Peyer's patch (tissue), 4 donors: ENCODE measurements around the gene RBM10. TPM values are rescaled to one million over a fixed set of nuclear protein-coding genes. Genes with fewer than 3 reads are reported as not detected.

Experiments
- DNase-seq, 3 donors: peaks; one replicate each; pipeline ENCODE4 v3.0.0-alpha.2; 2017 to 2019
- H3K27ac ChIP-seq, 4 donors: fragments of 200-600 bp; sonication (generic); one replicate each; pipeline ENCODE4 v1.5.1; 2016 to 2019
- H3K27me3 ChIP-seq, 2 donors: fragments of 200-600 bp; sonication (generic); one replicate each; pipeline ENCODE4 v1.5.1; 2019
- H3K36me3 ChIP-seq, 3 donors: fragments of 200-600 bp; sonication (generic); one replicate each; pipeline ENCODE4 v1.5.1; 2016 to 2019
- H3K4me1 ChIP-seq, 4 donors: fragments of 200-600 bp; sonication (generic); one replicate each; pipeline ENCODE4 v1.5.1; 2016 to 2019
- H3K4me3 ChIP-seq, 4 donors: fragments of 200-600 bp; sonication (generic); 1 replicate in 3 of 4; 2 replicates in 1 of 4; pipeline ENCODE4 v1.5.1; 2016 to 2019; ENCODE audit warnings: mild to moderate bottlenecking in 1 of 4
- H3K9me3 ChIP-seq, 4 donors: fragments of 200-600 bp; sonication (generic); one replicate each; pipeline ENCODE4 v1.5.1; 2016 to 2019; ENCODE audit warnings: mild to moderate bottlenecking in 1 of 4
- POLR2A ChIP-seq, 2 donors: fragments of 450-650 bp; IDR thresholded peaks; one replicate each; pipeline ENCODE4 v1.5.1; 2017; ENCODE audit warnings: antibody characterized with exemption in 2 of 2, mild to moderate bottlenecking in 2 of 2, moderate library complexity in 2 of 2
- total RNA-seq, 4 donors: library from RNA; depleted of rRNA; stranded (reverse); fragments of >200 nt; gene quantifications; one replicate each; pipeline ENCODE4 v1.1.0, GENCODE V29; 2016
- TF ChIP-seq, protein P1 (sequence below), 6 experiments: fragments of 450-650 bp in 4 of 6; fragments of 200-600 bp in 2 of 6; sonication (generic) in 1 of 6; IDR thresholded peaks; one replicate each; pipeline ENCODE4 v1.5.1; 2017 to 2019; ENCODE audit warnings: antibody characterized with exemption in 6 of 6, mild to moderate bottlenecking in 3 of 6, moderate library complexity in 1 of 6

Gene RBM10
- total RNA-seq, 4 donors from 2014 or later = 24.9 to 47.0 (median 35.3) TPM

- Histone ChIP-seq H3K4me3 (no peak overlapping the region), H3K27ac (no peak overlapping the region), H3K4me1 (peaks cover 0 to 6% (median 0%) of the 10 kb centered on the region in 4 donors), H3K9me3 (no peaks in the 10 kb centered on the region), H3K36me3 (peaks cover 0 to 75% (median 0%) of the 10 kb centered on the region in 3 donors), H3K27me3 (no peaks in the 10 kb centered on the region)
- DNase-seq = no peak
- TF ChIP-seq POLR2A (IDR thresholded peaks at IDR 0.05) = no peak
- TF ChIP-seq, protein P1, sequence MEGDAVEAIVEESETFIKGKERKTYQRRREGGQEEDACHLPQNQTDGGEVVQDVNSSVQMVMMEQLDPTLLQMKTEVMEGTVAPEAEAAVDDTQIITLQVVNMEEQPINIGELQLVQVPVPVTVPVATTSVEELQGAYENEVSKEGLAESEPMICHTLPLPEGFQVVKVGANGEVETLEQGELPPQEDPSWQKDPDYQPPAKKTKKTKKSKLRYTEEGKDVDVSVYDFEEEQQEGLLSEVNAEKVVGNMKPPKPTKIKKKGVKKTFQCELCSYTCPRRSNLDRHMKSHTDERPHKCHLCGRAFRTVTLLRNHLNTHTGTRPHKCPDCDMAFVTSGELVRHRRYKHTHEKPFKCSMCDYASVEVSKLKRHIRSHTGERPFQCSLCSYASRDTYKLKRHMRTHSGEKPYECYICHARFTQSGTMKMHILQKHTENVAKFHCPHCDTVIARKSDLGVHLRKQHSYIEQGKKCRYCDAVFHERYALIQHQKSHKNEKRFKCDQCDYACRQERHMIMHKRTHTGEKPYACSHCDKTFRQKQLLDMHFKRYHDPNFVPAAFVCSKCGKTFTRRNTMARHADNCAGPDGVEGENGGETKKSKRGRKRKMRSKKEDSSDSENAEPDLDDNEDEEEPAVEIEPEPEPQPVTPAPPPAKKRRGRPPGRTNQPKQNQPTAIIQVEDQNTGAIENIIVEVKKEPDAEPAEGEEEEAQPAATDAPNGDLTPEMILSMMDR (IDR thresholded peaks at IDR 0.05) = no peak
Observed at GRCh38 chrX:47202877-47203276, 57.9 kb downstream of the RBM10 start.

- Histone ChIP-seq H3K27me3 (no peaks in the 10 kb centered on the region), H3K4me1 (no peaks in the 10 kb centered on the region), H3K9me3 (no peaks in the 10 kb centered on the region), H3K4me3 (no peak overlapping the region), H3K27ac (no peak overlapping the region), H3K36me3 (peaks cover 0 to 85% (median 0%) of the 10 kb centered on the region in 3 donors)
- DNase-seq = no peak
- TF ChIP-seq POLR2A (IDR thresholded peaks at IDR 0.05) = no peak
- TF ChIP-seq, protein P1 (IDR thresholded peaks at IDR 0.05) = no peak
Observed at GRCh38 chrX:47204970-47205369, 59.9 kb downstream of the RBM10 start.

DNA sequence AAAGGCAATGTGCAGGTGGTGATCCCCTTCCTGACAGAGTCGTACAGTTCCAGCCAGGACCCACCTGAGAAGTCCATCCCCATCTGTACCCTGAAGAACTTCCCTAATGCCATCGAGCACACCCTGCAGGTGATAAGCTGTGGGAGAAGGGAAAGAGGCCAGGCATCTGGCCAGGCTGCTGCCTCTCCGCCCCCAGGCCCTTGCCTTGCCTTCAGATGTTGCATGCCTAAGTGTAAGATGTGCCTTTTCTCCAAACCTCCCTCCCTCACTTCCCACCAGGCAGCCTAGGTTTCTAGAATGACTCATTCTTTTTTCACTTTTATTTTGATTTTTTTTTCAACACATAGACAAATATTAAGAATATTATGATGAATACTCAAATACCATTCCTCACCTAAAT lies 61.3 kb downstream of the RBM10 start:
- H3K9me3 ChIP-seq = no peaks in the 10 kb centered on the region
- no peaks in the 10 kb centered on the region for H3K4me1 ChIP-seq
- H3K36me3 ChIP-seq = peaks cover 0 to 87% (median 0%) of the 10 kb centered on the region in 3 donors

DNA sequence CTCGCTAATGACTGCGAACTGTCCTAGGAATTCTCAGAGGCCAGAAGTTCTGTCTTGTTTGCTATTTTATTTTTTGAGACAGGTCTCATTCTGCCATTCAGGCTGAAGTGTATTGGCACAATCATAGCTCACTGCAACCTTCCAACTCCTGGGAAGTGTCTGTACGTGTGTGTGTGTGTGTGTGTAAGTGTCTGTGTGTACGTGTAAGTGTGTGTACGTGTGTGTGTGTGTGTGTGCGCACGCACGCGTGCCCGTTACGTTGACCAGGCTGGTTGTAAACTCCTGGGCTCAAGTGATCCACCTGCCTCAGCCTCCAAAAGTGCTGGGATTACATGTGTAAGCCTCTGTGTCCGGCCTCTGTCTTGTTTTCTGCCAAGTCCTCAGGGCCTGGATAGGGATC lies 63.1 kb downstream of the RBM10 start:
- Histone ChIP-seq H3K9me3 (no peaks in the 10 kb centered on the region), H3K27ac (no peak overlapping the region), H3K4me3 (no peak overlapping the region), H3K27me3 (no peaks in the 10 kb centered on the region), H3K4me1 (no peaks in the 10 kb centered on the region), H3K36me3 (peaks cover 0 to 87% (median 0%) of the 10 kb centered on the region in 3 donors)
- TF ChIP-seq, protein P1 (IDR thresholded peaks at IDR 0.05) = no peak
- no peak for TF ChIP-seq POLR2A (IDR thresholded peaks at IDR 0.05)
- no peak for DNase-seq

More for the DNA sequence above, 61.3 kb downstream of the RBM10 start:
- Histone ChIP-seq H3K4me3 (no peak overlapping the region), H3K27me3 (no peaks in the 10 kb centered on the region), H3K27ac (no peak overlapping the region)
- DNase-seq = no peak
- TF ChIP-seq, protein P1 (IDR thresholded peaks at IDR 0.05) = no peak
- TF ChIP-seq POLR2A (IDR thresholded peaks at IDR 0.05) = no peak

- Histone ChIP-seq H3K4me1 (no peaks in the 10 kb centered on the region), H3K9me3 (no peaks in the 10 kb centered on the region), H3K4me3 (no peak overlapping the region), H3K27me3 (no peaks in the 10 kb centered on the region), H3K36me3 (peaks cover 0 to 95% (median 0%) of the 10 kb centered on the region in 3 donors), H3K27ac (no peak overlapping the region)
- DNase-seq = no peak
- no peak for TF ChIP-seq POLR2A (IDR thresholded peaks at IDR 0.05)
- TF ChIP-seq, protein P1 (IDR thresholded peaks at IDR 0.05) = no peak
Observed at GRCh38 chrX:47209508-47210238, 64.7 kb downstream of the RBM10 start.
